ENCODE results near the gene SIAE. TPM values are rescaled to one million over a fixed set of nuclear protein-coding genes. Genes with fewer than 3 reads are reported as not detected.

The SIAE gene
- total RNA-seq, 1 donor from 2014 or later = 5.2 TPM

GRCh38 chr11:124584681-124585372, 88.7 kb downstream of the SIAE start:
- intact Hi-C loops (cut with micrococcal nuclease) = loop anchor here (5.0 kb wide), 1 partner anchor 513 kb away; no protein-coding TSS in a partner anchor

GRCh38 chr11:124583781-124584180, 89.8 kb downstream of the SIAE start:
- intact Hi-C loops (cut with micrococcal nuclease) = no loop called here

Other genes starting within 250 kb of the SIAE start
- gene OR8B4, start 248.9 kb downstream of the SIAE start, total RNA-seq = not detected in 2 replicates
- not detected in 2 replicates for gene OR8B8, start 228.0 kb downstream of the SIAE start, total RNA-seq
- not detected in 2 replicates for gene OR8B12, start 130.1 kb downstream of the SIAE start, total RNA-seq
- gene OR8A1, start 103.7 kb downstream of the SIAE start, total RNA-seq = not detected in 2 replicates
- not detected in 2 replicates for gene PANX3, start 62.3 kb downstream of the SIAE start, total RNA-seq
- 36.3 and 38.7 TPM in 2 replicates for gene TBRG1, start 50.9 kb downstream of the SIAE start, total RNA-seq
- gene SPA17, start 165 bp upstream of the SIAE start, total RNA-seq = 2.3 and 2.7 TPM in 2 replicates
- 5.7 and 5.8 TPM in 2 replicates for gene NRGN, start 66.2 kb upstream of the SIAE start, total RNA-seq
- gene VSIG2, start 78.5 kb upstream of the SIAE start, total RNA-seq = 0.18 TPM in 1 of 2 replicates, not detected in the other
- gene ESAM, start 88.6 kb upstream of the SIAE start, total RNA-seq = 0.50 and 0.73 TPM in 2 replicates
- gene MSANTD2, start 126.7 kb upstream of the SIAE start, total RNA-seq = 11.9 and 12.8 TPM in 2 replicates
- gene ROBO3, start 191.7 kb upstream of the SIAE start, total RNA-seq = 6.8 and 8.2 TPM in 2 replicates
- 0.11 and 0.20 TPM in 2 replicates for gene ROBO4, start 224.1 kb upstream of the SIAE start, total RNA-seq
- gene HEPN1, start 245.5 kb upstream of the SIAE start, total RNA-seq = not detected in 2 replicates